GM18526 (cell line): ENCODE data around the gene TRIP10.

Experiments
- POLR2A ChIP-seq: IDR thresholded peaks from 3 replicates; pipeline ENCODE4 v1.6.1; 2011; ENCODE audit not compliant: insufficient read length; ENCODE audit errors: extremely low read depth

TRIP10 gene, protein sequence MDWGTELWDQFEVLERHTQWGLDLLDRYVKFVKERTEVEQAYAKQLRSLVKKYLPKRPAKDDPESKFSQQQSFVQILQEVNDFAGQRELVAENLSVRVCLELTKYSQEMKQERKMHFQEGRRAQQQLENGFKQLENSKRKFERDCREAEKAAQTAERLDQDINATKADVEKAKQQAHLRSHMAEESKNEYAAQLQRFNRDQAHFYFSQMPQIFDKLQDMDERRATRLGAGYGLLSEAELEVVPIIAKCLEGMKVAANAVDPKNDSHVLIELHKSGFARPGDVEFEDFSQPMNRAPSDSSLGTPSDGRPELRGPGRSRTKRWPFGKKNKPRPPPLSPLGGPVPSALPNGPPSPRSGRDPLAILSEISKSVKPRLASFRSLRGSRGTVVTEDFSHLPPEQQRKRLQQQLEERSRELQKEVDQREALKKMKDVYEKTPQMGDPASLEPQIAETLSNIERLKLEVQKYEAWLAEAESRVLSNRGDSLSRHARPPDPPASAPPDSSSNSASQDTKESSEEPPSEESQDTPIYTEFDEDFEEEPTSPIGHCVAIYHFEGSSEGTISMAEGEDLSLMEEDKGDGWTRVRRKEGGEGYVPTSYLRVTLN

DNA sequence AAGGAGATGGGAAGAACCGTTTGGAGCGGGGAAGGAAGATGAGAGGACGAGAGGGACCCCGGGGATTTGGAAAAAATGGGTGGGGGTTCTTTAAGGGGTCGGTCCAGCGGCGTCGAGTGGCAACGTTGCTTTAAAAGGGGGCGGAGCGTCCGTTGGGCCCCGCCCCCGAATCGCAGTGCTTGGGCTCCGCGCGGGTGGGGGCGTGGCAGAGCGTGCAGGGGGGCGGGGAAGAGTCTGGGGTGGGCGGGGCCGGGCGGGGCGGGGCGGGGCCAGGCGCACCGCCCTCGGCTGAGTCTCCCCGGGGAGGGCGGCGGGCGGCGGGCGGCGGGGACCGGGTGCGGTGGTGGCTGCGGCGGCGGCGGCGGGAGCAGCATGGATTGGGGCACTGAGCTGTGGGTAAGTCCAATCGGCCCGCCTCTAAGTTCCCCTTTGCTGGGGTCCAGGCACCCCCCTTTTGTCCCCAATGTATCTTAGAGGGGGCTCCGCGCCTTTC is at the start of gene TRIP10:
TSS of gene TRIP10 (plus strand) at position 291 of the 493 bp plus-strand sequence. CDS start at position 373, 82 bp downstream.
- TF ChIP-seq POLR2A = no peak

DNA sequence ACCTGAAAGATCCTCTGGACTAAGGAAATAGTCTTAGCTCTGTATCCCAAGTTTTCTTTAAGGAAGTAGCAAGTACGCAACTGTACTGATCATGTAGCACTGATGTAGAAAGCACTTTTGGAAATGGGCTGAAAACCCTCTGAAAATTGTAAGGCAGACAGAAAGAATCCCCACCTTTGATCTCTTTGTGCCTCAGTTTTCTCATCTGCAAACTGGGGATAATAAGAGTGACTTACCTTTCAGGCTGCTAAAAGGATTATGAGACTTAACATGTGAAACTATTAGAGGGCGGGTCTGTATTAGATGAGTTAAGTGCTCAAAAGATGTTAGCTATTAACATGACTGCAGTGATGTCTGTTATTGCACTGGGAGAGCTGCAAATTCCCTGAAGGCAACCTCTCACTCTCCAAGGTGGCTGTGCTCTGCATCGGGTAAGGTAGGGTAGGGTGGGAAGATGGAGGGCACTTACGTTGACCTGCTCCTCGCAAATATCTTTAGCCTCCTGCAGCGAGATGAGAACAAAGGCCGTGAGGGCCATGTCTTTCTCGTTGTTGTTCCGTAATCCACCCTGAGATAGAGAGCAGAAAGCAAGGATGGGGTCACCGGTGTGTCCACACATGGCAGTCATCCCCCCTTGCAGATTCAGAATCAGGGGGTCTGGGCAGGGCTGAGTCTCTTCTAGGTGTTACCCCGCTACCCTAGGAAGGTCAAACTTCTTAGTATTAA is 49.2 kb upstream of the TRIP10 start:
- no peak for TF ChIP-seq POLR2A

DNA sequence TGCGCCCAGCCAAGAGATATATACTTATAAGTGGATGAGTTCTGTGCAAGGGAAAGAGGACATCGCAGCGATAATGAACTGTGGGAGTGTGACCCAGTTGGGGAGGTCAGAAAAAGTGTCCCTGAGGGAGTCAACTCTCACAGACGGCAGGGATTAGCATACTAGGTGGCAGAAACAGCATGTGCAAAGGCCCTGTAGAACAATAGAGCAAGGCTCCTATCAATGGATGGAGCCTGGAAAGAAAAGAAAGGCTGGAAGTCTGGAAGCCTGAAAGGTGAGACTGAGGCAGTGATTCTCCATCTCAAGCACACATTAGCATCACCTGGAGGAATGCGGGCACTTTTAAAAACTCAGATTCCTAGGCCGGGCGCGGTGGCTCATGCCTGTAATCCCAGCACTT is 48.1 kb upstream of the TRIP10 start:
- TF ChIP-seq POLR2A = no peak

DNA sequence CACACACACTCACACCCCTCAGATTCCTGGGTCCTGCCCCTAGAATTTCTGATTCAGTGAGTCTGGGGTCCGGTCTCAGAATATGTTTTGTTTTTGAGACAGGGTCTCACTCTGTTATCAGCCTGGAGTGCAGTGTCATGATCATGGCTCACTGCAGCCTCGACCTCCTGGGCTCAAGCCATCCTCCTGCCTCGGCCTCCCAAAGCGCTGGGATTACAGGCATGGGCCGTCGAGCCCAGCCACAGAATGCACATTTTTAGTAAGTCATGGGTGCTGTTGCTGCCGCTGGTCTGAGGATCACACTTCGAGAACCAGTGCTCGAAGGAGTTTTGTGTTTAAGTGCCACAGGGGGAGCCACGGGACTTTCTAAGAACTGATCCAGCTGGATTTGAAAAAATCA is 47.5 kb upstream of the TRIP10 start:
- TF ChIP-seq POLR2A = no peak

DNA sequence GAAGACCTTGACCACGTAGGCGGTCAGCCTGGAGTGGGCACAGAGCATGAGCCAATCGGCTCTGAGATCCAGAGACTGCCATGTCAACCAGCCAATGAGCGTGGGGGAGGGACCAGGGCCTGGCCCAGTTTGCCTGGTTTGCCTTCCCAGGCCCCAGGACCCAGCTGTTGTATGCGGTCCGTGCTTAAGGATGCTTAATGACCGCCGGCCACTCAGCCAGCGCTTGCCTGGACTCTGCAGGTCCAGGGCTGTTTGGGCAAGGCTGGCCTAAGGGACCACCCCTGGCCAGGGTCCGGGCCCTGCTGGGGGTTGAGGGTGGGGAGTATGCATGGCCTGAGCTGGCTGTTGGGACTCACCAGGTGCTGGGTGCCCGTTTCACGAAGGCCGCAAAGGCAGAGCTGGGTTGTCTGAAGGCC is 46.4 kb upstream of the TRIP10 start:
- TF ChIP-seq POLR2A = no peak

DNA sequence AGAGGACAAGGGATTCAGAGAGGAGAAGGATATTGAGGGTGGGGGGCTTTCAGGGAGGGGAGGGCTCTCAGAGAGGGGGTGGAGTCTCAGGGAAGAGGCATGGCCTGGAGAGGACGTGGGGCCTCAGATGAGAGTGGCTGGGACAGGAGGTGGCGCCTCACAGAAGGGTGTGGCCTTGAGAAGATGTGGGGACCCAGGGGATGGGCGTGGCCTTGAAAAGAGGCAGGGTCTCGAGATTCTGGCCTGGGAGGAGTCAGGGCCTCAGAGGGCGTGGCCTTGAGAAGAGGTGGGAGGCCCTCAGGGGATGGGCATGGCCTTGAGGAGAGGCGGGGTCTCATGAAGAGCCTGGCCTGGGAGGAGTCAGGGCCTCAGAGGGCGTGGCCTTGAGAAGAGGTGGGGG is 45.8 kb upstream of the TRIP10 start:
- TF ChIP-seq POLR2A = no peak

DNA sequence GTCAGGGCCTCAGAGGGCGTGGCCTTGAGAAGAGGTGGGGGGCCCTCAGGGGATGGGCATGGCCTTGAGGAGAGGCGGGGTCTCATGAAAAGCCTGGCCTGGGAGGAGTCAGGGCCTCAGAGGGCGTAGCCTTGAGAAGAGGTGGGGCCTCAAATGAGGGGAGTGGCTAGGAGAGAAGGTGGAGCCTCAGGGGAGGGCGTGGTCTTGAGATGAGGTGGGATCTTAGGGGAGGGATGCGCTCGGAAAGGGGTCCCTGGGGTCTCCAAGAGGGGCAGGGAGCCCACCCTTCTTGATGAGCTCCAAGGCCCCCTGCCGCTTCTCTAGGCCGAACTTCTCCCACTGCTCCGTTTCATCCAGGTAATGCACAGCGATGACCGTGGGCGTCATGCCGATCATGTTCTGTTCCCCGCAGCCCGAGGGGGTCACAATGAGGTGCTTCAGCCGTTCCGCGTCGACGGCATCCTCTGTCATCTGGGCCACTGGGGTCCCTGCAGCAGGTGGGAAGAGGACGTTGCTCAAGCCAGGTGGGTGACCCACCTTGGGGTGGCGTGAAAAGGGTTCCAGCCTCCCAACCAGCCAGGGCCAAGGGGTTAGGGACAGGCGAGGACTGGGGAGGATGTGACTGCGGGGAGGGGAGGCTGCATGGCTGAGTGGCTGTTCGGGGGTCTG is 45.2 kb upstream of the TRIP10 start:
- TF ChIP-seq POLR2A = no peak

DNA sequence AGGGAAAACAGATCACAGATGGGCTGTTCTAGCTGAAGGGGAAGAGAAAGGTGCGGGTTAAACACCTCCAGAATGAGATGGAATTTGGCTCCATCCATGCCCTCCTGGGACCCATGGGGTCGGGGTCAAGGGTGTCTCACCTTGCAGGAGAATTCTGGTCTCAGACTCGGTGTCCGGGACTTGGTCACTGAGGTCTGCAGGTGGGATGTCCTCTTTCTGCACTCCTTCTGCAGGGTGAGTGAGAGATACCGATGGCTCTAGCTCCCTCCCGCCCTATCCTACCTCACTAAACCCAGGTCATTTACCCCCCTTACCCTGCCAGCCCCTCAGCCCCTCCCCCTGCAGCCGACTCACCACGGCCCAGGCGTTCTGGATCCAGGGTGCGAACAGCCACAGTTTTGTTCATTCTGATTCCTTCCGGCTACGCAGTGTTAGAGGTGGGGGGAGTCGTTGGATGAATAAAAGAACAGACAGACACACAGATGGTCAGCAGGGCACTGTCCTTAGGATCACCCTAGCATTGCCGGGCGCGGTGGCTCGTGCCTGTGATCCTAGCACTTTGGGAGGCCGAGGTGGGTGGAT is 43.1 kb upstream of the TRIP10 start:
- no peak for TF ChIP-seq POLR2A

DNA sequence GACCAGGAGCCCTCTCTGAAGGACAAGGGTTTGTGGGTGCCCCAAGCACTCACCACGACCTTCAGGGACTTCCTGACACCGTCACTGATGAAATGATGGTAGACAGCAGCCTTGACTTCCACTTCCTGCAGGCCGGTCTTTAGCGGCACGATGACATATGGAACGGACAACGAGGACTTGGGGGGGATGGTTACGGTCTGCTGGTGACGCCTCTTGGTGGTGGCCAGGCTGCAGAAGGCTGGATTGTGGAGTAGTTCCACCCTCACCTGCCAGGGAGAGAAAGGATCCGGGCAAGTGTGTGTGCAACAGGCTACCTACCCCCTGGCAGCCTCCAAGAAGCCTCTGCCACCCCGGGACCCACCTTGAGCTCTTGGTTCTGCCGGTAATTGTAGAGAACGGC is 42.2 kb upstream of the TRIP10 start:
- TF ChIP-seq POLR2A = no peak

DNA sequence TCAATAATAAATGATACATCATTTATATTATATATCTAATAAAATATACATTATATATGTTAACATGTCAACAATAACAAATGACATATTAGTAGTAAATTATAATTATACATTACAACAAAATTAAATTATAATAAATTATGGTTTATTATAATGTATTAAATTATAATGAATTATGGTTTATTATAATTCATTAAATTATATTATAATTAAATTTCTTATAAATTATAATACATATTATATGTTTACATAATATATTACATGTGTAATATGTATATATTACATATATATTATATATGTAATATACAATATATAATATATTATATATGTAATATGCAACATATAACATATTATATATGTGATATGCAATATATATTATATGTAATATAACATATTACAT is 39.5 kb upstream of the TRIP10 start:
- no peak for TF ChIP-seq POLR2A

DNA sequence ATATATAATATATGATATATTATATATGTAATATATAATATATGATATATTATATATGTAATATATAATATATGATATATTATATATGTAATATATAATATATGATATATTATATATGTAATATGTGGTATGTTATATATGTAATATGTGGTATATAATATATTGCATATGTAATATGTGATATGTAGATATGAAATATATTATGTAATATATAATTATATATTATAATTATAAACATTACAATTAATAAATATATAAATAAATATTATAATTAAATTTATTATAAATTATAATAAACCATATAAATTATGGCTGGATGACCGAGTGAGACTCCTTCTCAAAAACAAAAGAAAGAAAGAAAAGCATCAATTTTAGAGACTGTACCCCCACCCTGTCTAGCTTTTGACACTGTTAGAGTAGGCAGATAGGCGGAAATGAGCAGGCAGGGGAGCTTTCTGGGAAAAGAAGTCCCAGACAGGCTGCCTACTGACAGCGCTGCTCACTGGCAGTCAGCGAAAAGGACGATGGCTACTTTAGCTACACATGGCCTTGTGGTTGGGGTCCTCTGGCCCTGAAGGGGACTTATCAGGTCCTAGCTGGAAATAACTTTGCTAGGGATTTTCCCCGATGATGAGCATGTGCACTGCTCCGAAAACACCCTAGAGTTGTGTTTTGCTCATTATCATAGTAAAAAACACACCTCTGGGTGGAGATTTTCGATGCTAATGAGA is 38.7 kb upstream of the TRIP10 start:
- no peak for TF ChIP-seq POLR2A

DNA sequence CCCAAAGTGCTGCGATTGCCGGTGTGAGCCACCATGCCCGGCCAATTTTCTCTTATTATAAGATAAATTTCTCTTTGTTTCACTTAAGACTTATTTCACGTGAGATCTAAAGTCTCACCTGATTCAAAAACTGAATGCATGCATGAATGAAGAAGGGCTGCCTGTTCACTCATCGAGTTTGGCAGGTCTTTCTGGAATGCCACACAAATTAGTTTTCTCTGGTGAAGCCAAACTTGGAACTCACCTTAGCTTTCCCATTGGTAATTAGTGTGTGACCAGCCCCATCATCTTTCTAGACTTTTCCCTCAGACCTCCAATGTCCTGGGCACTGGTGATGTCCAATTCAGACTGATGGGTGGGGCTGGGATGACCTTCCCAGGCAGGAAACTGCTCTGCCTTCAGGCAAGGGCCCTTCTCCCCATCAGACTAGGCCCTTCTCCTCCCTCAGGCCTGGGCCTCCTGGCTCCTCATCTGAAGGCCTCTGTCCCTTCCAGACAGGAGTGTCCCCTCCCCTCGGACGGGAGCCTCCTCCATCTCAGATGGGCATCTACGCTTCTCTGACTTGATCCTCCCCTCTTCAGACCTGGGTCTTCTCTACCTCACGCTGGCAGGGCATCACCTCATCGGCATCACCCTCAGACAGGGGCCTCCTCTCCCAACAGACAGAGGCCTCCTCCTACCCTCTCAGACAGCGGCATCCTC is 33.4 kb upstream of the TRIP10 start:
- TF ChIP-seq POLR2A = no peak

DNA sequence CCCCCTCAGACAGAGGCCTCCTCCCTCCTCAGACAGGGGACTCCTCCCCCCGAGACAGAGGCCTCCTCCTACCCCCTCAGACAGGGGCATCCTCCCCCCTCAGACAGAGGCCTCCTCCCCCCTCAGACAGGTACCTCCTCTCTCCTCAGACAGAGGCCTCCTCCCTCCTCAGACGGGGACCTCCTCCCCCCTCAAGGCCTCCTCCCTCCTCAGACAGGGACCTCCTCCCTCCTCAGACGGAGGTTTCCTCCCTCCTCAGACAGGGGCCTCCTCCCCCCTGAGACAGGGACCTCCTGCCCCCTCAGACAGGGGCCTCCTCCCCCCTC is 32.9 kb upstream of the TRIP10 start:
- TF ChIP-seq POLR2A = no peak
